GM19468 (cell line): ENCODE results near the gene CSRNP3.

Experiments
- ATAC-seq: cut with Tn5 transposase; IDR thresholded peaks from one replicate; pipeline ENCODE4 v1.9.1; 2021; ENCODE audit warnings: mild to moderate bottlenecking, moderate library complexity, moderate number of reproducible peaks; ENCODE audit not compliant: unreplicated experiment; ENCODE audit errors: extremely low read depth

Gene CSRNP3

GRCh38 chr2:165624470-165624800 lies 154.9 kb downstream of the CSRNP3 start:
- no peak for ATAC-seq

GRCh38 chr2:165627470-165627869 lies 158.0 kb downstream of the CSRNP3 start:
- no peak for ATAC-seq

- ATAC-seq = no peak
These were observed 160.3 kb downstream of the CSRNP3 start for GRCh38 chr2:165629776-165630175.

- ATAC-seq = no peak
These were observed 160.7 kb downstream of the CSRNP3 start for GRCh38 chr2:165630236-165630635.

GRCh38 chr2:165631089-165631488 lies 161.6 kb downstream of the CSRNP3 start:
- no peak for ATAC-seq

- ATAC-seq = no peak
These were observed 163.1 kb downstream of the CSRNP3 start for GRCh38 chr2:165632594-165632993.

GRCh38 chr2:165633431-165633830 lies 163.9 kb downstream of the CSRNP3 start:
- no peak for ATAC-seq

GRCh38 chr2:165634282-165634681 lies 164.8 kb downstream of the CSRNP3 start:
- ATAC-seq = no peak

- ATAC-seq = no peak
These were observed 165.4 kb downstream of the CSRNP3 start for GRCh38 chr2:165634855-165635254.

- ATAC-seq = no peak
These were observed 166.0 kb downstream of the CSRNP3 start for GRCh38 chr2:165635532-165635931.

GRCh38 chr2:165636959-165637358 lies 167.5 kb downstream of the CSRNP3 start:
- ATAC-seq = no peak

GRCh38 chr2:165637396-165637795 lies 167.9 kb downstream of the CSRNP3 start:
- ATAC-seq = no peak

- no peak for ATAC-seq
These were observed 170.0 kb downstream of the CSRNP3 start for GRCh38 chr2:165639504-165639903.

GRCh38 chr2:165640247-165640929 lies 170.9 kb downstream of the CSRNP3 start:
- no peak for ATAC-seq

- no peak for ATAC-seq
These were observed 176.7 kb downstream of the CSRNP3 start for GRCh38 chr2:165645930-165646831.

- ATAC-seq = no peak
These were observed 177.9 kb downstream of the CSRNP3 start for GRCh38 chr2:165647409-165647808.

GRCh38 chr2:165648801-165649200 lies 179.3 kb downstream of the CSRNP3 start:
- ATAC-seq = no peak

- no peak for ATAC-seq
These were observed 181.7 kb downstream of the CSRNP3 start for GRCh38 chr2:165651233-165651632.

GRCh38 chr2:165655661-165656060 lies 186.2 kb downstream of the CSRNP3 start:
- no peak for ATAC-seq

- ATAC-seq = peak; percentile 58
These were observed 190.9 kb downstream of the CSRNP3 start for GRCh38 chr2:165660361-165660760.

GRCh38 chr2:165662720-165663119 lies 193.2 kb downstream of the CSRNP3 start:
- ATAC-seq = no peak

GRCh38 chr2:165665614-165666013 lies 196.1 kb downstream of the CSRNP3 start:
- ATAC-seq = no peak
